Type B pancreatic cell (in vitro differentiated cells): ENCODE measurements around the gene PDE6A. TPM values are rescaled to one million over a fixed set of nuclear protein-coding genes. Genes with fewer than 3 reads are reported as not detected.
A peak's percentile ranks its signal among the peaks of the same experiment; 100 is the strongest.
"Not testable (repeated sequence)": the region's sequence is repeated elsewhere in the genome, so short reads cannot be mapped to it uniquely, and the experiment has no call there.

ENCODE experiments used
- DNase-seq: peaks from one replicate; pipeline ENCODE4 v3.0.0; 2021; ENCODE audit warnings: mixed read lengths; ENCODE audit not compliant: unreplicated experiment; ENCODE audit errors: extremely low spot score
- H3K27ac Mint-ChIP-seq: 2 replicates; pipeline ENCODE4 v1.8.0; 2021; ENCODE audit warnings: mild to moderate bottlenecking, mixed read lengths
- H3K27me3 Mint-ChIP-seq: 2 replicates; pipeline ENCODE4 v1.8.0; 2021; ENCODE audit warnings: mixed read lengths
- H3K36me3 Mint-ChIP-seq: 2 replicates; pipeline ENCODE4 v1.8.0; 2021; ENCODE audit warnings: mixed read lengths
- H3K4me1 Mint-ChIP-seq: one replicate; pipeline ENCODE4 v1.8.0; 2021; ENCODE audit warnings: mixed read lengths; ENCODE audit not compliant: unreplicated experiment
- H3K4me3 Mint-ChIP-seq: 2 replicates; pipeline ENCODE4 v1.8.0; 2021; ENCODE audit warnings: mild to moderate bottlenecking, mixed read lengths
- H3K9me3 Mint-ChIP-seq: 2 replicates; pipeline ENCODE4 v1.8.0; 2021; ENCODE audit warnings: mixed read lengths
- total RNA-seq: library from RNA; stranded (reverse); gene quantifications from 2 replicates; pipeline ENCODE4 v1.2.1, GENCODE V29; 2021; ENCODE audit warnings: low replicate concordance
- TF ChIP-seq, protein P1 (sequence below): fragments of 200-600 bp; sonication (generic); conservative IDR thresholded peaks from 2 replicates; pipeline ENCODE4 v1.5.0; 2021; ENCODE audit warnings: antibody characterized with exemption, mild to moderate bottlenecking

PDE6A gene
- total RNA-seq, 1 donor from 2014 or later = not detected

DNA sequence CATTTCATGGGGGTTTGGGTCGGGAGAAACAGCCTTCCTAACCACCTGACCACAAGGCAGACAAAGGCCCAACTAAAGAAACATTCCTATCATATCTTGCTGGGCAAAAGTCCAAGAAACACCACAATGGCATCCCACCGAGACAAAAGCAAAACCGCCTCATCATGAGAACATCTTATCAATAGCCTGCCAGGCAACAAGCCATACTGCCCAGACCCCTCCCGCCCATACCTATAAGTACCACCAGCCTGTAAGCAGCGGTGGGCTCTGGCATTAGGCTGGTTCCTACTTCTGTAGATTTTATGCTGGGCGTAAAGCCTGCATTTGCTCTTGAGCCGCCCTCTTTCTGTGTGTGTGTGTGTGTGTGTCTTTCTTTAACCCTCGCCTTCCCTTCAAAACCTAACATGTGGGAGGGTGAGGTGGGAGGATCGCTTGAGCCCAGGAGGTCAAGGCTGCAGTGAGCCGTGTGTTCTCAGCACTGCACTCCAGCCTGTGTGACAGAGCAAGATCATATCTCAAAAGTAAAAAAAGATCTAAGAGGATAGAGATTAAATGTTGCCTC, 56.9 kb downstream of the PDE6A start:
- Mint-ChIP-seq H3K4me3 (peak overlapping the region; percentile 28), H3K9me3 (no peaks in the 10 kb centered on the region), H3K36me3 (no peaks in the 10 kb centered on the region), H3K27me3 (no peaks in the 10 kb centered on the region), H3K4me1 (peaks cover 5% of the 10 kb centered on the region), H3K27ac (no peak overlapping the region)
- TF ChIP-seq, protein P1, sequence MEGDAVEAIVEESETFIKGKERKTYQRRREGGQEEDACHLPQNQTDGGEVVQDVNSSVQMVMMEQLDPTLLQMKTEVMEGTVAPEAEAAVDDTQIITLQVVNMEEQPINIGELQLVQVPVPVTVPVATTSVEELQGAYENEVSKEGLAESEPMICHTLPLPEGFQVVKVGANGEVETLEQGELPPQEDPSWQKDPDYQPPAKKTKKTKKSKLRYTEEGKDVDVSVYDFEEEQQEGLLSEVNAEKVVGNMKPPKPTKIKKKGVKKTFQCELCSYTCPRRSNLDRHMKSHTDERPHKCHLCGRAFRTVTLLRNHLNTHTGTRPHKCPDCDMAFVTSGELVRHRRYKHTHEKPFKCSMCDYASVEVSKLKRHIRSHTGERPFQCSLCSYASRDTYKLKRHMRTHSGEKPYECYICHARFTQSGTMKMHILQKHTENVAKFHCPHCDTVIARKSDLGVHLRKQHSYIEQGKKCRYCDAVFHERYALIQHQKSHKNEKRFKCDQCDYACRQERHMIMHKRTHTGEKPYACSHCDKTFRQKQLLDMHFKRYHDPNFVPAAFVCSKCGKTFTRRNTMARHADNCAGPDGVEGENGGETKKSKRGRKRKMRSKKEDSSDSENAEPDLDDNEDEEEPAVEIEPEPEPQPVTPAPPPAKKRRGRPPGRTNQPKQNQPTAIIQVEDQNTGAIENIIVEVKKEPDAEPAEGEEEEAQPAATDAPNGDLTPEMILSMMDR = no peak
- no peak for DNase-seq

DNA sequence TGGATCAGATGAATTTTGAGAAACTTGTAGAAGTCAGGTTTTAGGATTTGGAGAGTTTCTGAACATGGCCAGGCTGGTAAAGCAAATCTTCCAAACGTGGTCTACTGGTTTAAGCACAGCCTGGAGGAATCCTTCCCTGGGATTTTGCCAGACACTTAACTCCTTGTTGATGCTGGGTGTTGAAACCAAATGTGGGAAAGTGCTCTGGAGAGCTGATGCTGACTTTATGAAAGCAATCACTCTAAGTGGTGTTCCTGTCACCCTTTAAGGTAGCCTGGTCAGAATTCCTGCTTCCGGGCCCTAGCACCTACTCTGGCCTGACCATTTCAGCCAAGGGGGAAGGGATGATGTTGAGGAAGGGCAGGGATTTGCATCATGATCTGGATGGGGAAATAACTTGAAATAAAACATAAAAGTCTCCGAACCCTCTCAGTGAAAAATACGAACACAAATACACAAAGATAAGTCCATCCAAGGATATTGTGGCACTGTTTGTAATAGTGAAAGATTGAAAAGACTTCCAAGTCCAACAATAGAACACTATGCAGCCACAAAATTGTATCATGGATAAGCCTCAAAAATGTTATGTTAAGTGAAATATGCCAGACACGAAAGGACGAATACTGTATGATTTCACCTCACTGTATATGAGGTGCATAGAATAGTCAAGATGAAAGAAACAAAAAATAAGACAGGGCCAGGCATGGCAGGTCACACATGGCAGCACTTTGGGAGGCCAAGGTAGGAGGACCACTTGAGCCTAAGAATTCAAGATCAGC, 57.7 kb downstream of the PDE6A start:
- H3K27me3 Mint-ChIP-seq = no peaks in the 10 kb centered on the region
- no peak for DNase-seq
- H3K9me3 Mint-ChIP-seq = no peaks in the 10 kb centered on the region
- TF ChIP-seq, protein P1 = no peak
- peaks cover 5% of the 10 kb centered on the region for H3K4me1 Mint-ChIP-seq
- no peak overlapping the region for H3K27ac Mint-ChIP-seq
- H3K4me3 Mint-ChIP-seq = no peak overlapping the region
- H3K36me3 Mint-ChIP-seq = no peaks in the 10 kb centered on the region

DNA sequence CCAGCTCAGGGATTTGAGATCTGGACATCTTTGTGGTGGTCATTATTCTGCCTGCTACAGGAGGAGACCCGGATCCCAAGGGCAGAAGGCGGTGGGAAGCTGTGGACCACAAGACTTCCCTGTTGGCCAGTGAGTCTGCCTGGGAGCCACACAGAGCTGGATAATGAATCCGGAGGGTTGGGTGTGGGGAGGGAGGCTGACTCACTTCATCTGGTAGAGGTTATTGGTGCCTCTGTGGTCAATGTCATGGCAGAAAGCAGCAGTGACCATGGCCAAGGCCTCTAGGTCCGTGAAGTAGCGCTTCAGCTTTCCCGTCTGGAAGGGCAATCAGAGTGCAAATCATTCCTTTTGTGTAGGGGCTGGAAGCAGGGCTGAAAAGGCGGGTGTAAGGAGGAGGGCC, 58.5 kb downstream of the PDE6A start:
- Mint-ChIP-seq H3K4me1 (peaks cover 5% of the 10 kb centered on the region), H3K36me3 (no peaks in the 10 kb centered on the region), H3K27me3 (no peaks in the 10 kb centered on the region), H3K9me3 (no peaks in the 10 kb centered on the region), H3K4me3 (no peak overlapping the region), H3K27ac (no peak overlapping the region)
- DNase-seq = no peak
- TF ChIP-seq, protein P1 = no peak

DNA sequence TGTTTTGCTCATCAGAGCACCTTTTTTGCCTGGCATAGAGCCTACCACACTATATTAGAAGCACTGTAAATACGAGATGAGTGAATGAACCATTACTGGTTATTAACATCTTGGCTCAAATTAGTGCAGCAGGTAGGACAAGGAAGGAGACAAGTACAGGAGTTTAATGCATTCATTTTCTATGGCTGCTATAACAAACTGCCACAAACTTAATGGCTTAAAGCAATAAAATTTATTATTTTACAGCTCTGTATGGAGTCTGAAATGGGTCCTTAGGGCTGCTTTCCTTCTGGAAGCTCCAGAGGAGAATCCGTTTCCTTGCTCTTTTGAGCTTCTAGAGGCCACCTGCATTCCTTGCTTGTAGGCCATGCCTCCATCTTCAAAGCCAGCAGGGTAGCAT, 59.1 kb downstream of the PDE6A start:
- no peak for DNase-seq
- Mint-ChIP-seq H3K36me3 (no peaks in the 10 kb centered on the region), H3K27me3 (no peaks in the 10 kb centered on the region), H3K4me3 (no peak overlapping the region), H3K9me3 (no peaks in the 10 kb centered on the region), H3K4me1 (peaks cover 5% of the 10 kb centered on the region), H3K27ac (no peak overlapping the region)
- TF ChIP-seq, protein P1 = no peak

- no peaks in the 10 kb centered on the region for H3K27me3 Mint-ChIP-seq
- TF ChIP-seq, protein P1 = no peak
- H3K4me3 Mint-ChIP-seq = no peak overlapping the region
These were observed 61.0 kb downstream of the PDE6A start for GRCh38 chr5:149883550-149883949.

DNA sequence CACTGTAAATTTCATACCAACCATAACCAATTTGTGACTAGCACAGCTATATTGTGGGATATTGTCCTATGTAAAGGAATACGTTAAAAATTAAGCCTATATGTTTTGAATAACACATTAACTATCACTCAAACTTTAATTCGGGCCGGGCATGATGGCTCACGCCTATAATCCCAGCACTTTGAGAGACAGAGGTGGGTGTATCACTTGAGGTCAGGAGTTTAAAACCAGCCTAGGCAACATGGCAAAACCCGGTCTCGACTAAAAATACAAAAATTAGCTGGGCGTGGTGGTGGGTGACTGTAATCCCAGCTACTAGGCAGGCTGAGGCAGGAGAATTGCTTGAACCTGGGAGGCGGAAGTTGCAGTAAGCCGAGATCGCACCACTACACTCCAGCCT, 62.0 kb downstream of the PDE6A start:
- not testable (repeated sequence) for H3K27ac Mint-ChIP-seq, DNase-seq, H3K27me3 Mint-ChIP-seq, H3K9me3 Mint-ChIP-seq, H3K4me1 Mint-ChIP-seq, H3K4me3 Mint-ChIP-seq, H3K36me3 Mint-ChIP-seq

More at GRCh38 chr5:149883550-149883949, 61.0 kb downstream of the PDE6A start:
- Mint-ChIP-seq H3K27ac (no peak overlapping the region), H3K4me1 (peaks cover 5% of the 10 kb centered on the region), H3K36me3 (no peaks in the 10 kb centered on the region), H3K9me3 (no peaks in the 10 kb centered on the region)
- no peak for DNase-seq
